ENCODE results near the gene GPRIN2.

Gene GPRIN2

DNA sequence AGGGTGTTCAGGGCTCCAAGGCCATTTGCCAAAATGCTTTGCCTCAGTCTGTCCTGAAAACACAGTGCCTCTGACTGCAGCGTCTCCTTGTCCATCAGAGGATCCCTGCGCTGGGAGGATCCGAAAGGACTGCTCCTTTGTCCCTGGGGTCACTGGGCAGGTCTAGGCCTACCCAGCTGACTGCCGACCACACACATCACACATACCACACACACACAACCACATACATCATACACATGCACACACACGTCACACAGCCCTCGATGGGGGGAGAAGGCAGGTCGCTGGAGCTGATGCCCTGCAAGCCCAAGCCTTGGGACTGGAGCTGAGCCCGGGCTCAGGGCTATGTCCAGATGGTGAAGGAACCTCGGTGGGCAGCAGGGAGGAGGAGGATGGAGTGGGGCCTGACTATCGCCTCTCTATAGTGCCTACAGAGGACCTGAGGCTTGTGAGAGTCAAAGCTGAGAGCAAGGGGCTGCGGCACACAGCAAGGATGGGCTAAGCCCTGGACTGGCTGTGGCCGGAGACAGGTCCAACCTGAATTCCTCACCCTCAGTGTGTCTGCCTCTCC, 29.1 kb downstream of the GPRIN2 start:
- DNase-seq (ENCODE audit: low read depth): no peak
- H3K4me3 ChIP-seq (ENCODE audit: low read length): no peak overlapping the region
- no peak for TF ChIP-seq CTCF (conservative IDR thresholded peaks at IDR 0.05; ENCODE audit: low read depth, low read length)

GRCh38 chr10:46526682-46527038, 29.8 kb downstream of the GPRIN2 start:
- DNase-seq (ENCODE audit: low read depth): no peak
- H3K4me3 ChIP-seq (ENCODE audit: low read length): no peak overlapping the region
- TF ChIP-seq CTCF (conservative IDR thresholded peaks at IDR 0.05; ENCODE audit: low read depth, low read length): no peak

DNA sequence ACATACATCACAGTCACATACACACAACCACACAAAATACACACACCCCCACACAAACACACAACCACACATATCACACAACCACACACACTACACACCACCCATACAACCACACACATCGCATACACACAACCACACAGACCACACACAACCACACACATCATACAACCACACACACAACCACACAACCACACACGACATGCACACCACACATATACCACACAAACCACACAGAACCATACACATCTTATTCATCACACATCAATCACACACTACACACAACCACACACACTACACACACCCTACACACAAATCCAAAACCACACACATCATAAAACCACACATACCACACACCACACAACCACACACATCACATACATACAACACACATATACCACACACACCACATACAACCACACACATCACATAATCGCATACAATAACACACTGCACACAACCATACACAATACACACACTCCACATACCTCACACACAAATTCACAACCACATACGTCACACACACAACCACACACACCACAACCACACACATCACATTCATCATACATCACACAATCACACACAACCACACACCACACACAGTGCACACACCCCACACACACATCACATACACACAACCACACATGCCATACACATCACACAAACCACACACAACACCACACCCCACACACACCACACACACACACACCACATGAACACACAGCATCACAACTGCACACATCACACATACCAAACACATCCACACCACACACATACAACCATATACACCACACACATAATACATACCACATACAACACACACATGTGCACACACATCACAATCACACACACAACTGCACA, 30.4 kb downstream of the GPRIN2 start:
- H3K4me3 ChIP-seq (ENCODE audit: low read length): no peak overlapping the region
- no peak for TF ChIP-seq CTCF (conservative IDR thresholded peaks at IDR 0.05; ENCODE audit: low read depth, low read length)
- no peak for DNase-seq (ENCODE audit: low read depth)

DNA sequence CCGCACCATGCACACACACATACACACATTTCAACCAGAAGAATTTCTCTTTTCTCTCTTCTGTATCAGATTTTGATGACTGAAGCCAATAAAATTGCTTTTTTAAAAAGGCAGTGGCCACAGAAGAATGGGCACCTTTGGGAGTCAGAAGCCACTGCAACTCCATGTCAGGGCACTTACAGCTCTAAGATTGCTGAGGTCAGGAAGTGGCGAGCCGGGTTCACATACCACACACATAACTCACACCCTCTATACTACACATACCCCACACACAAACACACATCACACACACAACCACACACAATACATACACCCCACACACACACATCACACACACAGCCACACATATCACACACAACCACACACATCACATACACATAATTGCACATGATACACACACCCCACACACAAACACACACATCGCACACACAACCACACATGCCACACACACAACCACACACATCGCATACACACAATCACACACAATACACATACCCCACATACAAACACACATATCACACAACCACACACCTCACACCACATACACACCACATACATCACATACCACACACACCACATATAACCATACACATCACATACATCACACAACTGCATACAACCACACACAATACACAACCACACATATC, 31.2 kb downstream of the GPRIN2 start:
- TF ChIP-seq CTCF (conservative IDR thresholded peaks at IDR 0.05; ENCODE audit: low read depth, low read length): no peak
- H3K4me3 ChIP-seq (ENCODE audit: low read length): no peak overlapping the region
- DNase-seq (ENCODE audit: low read depth): peak; percentile 46

GRCh38 chr10:46524472-46525176, 31.8 kb downstream of the GPRIN2 start:
- no peak for TF ChIP-seq CTCF (conservative IDR thresholded peaks at IDR 0.05; ENCODE audit: low read depth, low read length)
- peak; percentile 50 for DNase-seq (ENCODE audit: low read depth)
- no peak overlapping the region for H3K4me3 ChIP-seq (ENCODE audit: low read length)

DNA sequence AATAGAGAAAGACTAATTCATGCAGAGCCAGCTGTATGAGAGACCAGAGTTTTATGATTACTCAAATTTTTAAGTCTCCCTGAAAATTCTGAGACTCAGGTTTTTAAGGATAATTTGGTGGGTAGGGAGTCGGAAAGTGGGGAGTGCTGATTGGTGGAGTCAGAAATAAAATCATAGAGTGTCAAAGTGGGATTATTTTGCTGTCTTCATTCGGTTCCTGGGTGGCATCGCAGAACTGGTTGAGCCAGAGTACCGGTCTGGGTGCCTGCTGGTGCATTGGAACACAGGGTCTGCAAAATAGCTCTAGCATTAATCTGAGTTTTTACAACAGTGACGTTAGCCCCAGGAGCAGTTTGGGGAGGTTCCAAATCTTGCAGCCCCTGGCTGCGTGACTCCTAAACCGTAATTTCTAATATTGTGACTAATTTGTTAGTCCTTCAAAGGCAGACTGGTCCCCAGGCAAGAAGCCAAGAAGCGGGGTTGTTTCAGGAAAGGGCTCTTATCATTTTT, 32.4 kb downstream of the GPRIN2 start:
- no peak for TF ChIP-seq CTCF (conservative IDR thresholded peaks at IDR 0.05; ENCODE audit: low read depth, low read length)
- DNase-seq (ENCODE audit: low read depth): peak; percentile 62
- H3K4me3 ChIP-seq (ENCODE audit: low read length): no peak overlapping the region
